Activated CD8-positive, alpha-beta memory T cell treated with anti-CD3 and anti-CD28 coated beads, Interleukin-2, amount 50 U/mL, for 48 hours (primary cell): Measurements from ENCODE around the gene CEP72.

Experiments
- DNase-seq: peaks from one replicate; pipeline ENCODE4 v3.0.0-alpha.2; 2020

Gene CEP72

DNA sequence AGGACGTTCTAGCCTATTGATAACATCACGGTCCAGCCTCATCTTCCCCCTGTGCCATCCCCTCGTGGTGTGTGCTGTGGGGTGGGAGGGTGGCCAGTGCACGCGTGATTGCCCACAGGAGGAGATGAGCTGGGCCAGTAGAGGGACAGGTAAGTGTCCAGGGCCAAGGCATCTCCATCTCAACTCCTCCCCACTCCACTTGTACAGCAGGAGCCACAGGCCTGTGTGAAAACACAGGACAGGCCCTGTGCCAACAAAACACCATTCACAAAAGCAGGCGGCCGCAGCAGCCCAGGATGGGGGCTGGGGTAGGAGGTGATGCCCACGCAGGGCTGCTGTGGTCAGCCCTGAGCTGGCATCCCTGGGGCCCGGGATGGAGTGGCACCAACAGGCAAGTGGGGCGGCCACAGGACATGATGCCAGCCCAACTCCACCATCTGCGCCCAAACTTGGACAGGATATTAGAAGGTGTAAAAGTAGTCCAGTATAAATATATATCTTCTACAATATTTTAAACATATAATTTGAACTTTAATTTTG, 48.4 kb downstream of the CEP72 start:
- no peak for DNase-seq

DNA sequence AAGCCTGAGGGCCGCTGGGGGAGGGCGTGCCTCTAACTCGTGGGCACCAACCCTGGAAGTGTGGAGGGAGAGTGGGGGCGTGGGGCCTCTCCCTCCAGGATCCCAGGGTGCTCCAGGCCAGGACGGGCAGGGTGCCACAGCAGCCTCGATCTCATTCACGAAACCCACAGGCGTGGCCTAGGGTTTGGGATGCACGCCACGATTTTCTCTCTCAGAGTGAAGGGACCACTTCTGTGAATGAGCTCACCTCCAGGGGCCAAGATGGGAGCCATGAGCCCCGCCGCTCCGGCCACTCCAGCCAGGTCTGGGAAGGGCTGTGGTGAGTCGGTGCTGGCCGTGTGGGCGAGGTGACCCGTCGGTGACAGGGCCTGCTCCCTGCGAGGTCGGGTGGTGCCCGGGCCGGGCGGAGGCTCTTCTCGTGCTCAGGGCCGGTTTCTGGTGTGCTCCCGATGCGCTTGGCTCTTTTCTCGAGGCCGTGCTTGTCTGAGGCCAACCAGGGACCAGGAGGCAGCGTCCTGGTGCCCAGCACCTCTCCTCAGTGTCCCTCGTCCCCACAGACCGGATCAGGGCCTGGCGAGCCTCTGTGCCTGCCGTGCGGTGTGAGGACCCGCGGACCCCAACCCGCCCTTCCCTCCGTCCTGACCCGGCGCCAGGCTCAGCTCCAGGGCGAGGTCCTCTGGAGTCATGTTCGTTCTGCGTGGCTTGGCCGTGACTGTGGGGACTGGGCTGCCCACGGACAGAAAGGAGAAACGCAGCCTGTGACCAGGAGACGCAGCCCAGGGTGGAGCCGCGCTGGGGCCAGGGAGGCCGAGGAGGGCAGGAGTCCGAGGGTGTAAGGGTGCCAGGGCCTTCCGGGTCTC, 50.0 kb downstream of the CEP72 start:
- DNase-seq = no peak

DNA sequence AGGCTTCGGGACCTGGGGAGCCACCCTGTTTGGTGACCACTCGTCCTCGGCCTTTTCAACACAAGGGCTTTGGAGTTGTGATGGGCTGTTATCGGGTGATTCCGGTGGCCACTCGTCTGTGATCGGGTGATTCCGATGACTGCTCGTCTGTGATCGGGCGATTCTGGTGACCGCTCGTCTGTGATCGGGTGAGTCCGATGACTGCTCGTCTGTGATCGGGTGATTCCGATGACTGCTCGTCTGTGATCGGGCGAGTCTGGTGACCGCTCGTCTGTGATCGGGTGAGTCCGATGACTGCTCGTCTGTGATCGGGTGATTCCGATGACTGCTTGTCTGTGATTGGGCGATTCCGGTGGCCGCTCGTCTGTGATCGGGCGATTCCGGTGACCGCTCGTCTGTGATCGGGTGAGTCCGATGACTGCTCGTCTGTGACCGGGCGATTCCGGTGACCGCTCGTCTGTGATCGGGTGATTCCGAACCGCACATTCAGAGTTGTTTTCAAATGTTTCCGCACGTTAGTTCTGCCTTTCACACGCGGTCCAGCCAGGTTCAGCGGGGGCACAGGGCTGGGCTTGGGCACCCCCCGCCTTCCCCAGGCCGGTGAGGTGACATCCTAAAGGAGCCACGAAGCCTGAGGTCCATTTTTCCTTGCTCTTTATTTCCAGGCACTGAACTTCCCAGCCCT, 50.8 kb downstream of the CEP72 start:
- DNase-seq = no peak

DNA sequence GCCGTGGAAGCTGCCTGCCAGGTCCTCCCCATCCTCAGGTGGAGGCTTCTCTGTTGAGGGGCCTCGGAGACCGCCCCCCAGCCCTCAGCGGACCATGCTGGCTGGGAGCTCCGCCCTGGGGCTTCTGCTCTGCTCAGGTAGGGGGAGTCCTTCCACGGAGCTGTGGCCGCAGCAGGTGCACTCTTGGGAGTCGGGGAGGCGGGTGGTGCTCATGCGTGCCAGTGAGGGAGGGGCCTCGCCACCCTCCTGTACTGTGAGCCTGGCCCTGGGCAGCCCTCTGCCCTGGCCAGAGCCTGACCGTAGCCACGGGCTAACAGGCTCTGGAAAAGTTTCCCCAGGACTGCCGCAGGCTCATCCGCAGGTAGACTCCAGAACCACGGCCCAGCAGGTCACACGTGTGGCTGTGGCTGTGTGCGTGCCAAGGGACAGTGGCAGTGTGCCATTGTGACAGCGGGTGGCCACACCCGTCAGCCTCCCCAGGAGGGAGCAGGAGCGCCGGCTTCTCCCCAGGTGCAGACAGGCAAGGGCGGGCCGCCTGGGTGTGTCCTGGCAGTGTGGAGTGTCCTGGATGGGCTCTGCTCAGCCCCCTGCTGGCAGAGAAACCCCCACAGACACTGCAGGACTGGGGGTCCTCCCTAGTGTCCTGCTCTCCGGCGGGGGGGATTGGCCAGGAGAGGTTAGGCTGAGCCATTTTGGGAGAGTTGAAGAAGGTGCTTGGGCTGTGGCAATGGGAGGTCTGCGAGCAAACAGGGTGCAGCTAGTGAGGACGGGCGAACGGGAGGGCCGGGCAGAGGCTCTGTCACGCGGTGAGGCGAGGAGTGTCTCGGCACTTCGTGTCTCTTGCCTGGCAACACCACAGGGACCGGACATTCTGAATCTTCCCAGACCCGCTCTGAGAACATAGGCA, 51.5 kb downstream of the CEP72 start:
- DNase-seq = no peak

DNA sequence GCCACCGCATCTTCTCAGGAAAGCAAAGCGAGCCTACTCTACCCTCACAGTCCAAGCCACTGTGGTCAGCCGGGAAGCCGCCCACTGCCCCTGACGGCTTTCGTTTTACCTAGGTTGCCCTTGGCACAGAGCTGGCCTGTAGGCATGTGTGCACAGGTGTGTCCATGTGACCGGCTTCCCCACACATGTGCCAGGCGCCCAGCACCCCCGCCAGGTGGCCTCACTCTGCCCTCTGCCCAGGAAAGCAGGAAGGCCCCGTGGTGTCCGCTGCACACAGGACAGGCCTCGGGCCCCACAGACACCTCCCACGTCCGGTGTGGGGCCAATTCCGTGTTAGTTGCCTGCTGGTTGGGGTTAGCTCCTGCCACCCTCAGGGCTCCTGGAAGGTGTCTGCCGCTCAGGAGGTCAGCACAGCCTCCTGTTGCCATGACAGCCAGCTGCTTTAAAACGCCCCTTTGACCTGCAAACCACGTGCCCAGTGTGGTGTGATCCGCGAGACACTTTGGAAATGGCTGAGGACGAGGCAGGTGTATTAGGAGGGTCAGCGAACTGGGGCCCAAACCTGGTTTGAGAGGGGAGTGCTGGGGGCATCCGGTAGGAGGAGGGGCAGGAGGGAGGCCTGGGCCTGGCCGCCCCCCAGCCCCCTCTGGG, 52.3 kb downstream of the CEP72 start:
- DNase-seq = no peak

DNA sequence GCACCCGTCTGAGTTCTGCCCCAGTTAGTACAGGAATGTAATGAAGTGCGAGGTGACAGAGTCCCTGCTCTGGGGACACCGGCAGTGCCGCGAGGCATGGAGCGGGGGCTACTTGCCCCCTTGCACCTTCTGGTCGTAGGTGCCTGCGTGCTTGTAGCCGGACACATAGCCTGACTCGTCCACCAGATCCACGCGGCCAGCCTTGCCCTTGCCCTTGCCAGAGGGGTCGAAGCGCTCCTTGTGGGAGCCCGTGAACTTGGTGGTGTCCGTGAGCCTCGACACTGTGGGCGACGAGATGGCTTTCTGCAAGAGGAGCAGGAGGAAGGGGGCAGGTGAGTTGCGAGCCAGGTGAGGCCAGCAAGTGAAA, 52.8 kb downstream of the CEP72 start:
- DNase-seq = no peak

DNA sequence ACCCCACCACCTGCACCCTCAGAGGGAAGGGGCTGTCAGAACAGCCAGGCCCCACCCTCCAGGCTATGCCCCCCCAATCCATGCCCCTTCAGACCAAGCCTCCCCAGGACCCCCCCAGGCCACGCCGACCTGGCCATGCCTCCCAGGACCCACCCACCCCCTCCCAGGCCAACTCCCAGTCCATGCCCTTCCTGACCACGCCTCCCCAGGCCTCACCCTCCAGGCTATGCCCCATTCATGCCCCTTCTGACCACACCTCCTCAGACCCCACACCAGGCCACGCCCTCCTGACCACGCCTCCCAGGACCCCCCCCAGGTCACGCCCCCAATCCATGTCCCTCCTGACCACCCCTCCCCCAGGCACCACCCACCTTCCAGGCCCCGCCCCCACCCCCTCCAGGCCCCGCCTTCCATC, 53.4 kb downstream of the CEP72 start:
- no peak for DNase-seq

DNA sequence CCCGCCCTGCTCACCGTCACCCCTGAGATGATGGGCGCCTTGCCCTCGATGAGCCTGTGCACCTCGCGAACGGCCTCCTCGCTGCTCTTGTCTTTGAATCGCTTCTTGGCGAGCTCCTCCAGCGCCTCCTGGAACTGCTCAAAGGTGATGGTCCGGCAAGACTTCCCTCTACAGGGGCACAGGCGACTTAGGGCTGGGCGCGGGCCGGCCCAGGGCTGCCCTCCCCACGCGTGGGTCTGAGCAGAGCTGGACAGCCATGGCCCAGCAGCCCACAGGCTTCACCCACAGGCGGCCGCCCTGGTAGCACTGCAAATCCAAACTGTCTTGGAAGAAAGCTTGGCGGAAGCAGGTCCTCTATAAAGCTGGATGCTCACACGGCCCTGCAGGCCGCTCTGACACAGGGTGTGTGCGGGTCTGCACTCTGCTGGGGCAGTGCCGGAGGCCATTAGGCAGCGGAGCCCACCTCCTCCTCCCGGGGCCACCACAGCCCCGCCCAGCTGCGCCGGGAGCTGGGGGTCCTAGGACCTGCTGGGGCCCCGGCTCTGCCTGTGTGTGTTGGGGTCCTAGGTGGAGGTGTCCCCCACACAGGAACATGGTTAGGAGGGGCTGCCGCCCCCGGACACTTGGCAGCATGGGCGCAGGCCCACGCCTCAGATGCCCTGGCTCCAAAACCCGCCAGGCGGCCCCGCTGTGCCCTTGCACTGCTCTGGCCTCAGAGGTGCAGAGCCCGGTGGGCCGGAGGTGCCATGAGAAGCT, 54.0 kb downstream of the CEP72 start:
- no peak for DNase-seq

DNA sequence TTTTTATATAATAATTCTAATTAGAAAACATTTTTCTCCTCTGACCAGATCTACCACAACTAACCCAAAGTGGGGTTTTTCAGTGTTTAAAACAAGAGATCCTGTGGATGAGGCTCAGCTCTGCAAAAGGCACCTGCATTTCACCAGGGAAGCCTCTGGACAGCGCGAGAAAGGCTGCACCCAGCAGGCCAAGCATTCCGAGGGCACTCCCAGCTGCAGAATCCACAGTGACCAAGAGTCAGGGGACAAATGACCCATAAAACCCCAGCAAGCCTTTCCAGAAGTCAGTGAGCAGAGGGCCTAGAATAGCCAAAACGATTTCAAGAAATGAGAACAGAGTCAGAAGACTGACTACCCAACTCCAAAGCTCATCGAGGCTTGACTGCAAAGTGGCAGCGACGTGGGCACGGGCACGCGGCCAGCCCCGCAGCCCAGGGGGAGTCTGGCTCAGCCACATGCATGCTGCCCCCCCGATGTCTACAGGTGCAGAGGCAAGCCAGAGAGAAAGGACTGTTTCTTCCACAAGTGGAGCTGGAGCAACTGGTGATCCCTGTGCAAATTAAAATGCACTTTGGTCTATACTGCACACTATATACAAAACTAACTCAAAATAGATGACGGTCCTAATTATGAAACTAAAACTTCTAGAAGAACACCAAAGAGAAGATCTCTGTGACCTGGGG, 54.8 kb downstream of the CEP72 start:
- no peak for DNase-seq

DNA sequence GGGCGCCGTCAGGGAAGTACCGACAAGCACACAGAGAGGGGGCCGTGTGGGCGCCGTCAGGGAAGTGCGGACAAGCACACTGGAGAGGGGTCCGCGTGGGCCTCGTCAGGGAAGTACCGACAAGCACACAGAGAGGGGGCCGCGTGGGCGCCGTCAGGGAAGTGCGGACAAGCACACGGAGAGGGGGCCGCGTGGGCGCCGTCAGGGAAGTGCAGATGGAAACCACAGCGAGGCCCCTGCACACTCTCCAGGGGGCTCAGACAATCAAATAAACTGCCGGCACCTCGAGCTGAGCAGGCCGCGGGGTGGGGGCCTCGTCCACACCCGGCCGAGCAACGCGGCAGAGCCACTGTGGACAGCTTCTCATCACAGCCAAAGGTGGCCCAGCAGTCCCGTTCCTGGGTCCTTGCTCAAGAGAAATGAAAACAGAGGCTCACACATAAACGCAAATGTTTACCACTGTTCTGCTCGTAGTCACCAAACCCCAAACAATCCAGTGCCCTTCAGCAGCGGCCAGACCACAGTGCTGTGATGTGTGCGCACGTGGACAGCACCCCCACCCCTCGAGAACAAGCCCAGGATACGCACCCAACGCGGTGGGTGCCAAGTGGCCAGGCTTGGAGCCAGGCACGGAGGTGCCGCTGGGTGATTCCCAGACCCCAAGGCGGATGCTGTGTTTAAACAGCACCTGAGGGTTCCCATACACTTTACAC, 56.3 kb downstream of the CEP72 start:
- no peak for DNase-seq

DNA sequence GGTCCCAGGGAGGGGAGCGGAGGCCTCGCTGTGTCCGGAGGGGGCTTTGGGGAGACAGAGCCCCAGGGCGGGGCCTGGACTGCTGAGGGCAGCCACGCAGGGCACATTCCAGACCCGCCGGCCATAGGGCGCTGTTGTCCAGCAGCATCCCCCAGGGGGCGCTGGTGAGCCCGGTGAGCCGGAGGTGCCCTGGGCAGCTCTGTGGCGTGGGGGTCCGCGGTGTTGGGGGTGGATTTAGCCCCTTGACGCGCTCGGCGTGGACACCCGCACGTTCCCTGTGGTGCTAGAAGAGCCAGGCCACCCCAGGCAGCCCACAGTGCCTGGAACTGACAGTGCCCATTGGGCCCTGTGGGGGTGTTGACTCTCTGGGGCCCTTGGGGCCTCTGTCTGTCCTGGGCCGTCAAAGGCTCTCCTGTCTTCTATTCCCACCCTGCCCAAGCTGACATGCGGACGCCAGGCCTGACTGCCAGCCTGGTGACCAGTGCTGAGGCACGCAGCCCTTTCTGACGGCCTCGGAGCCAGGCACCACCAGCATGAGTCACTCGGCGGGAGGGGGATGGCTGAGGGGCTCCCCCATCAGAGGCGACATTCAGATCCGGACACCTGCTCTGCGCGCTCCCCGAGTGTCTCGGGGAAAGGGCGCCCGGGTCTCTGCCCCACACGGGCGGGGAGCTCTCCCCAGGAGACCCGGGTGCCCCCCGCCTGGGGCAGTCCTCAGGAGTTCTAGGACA, 57.1 kb downstream of the CEP72 start:
- peak; percentile 82 for DNase-seq

DNA sequence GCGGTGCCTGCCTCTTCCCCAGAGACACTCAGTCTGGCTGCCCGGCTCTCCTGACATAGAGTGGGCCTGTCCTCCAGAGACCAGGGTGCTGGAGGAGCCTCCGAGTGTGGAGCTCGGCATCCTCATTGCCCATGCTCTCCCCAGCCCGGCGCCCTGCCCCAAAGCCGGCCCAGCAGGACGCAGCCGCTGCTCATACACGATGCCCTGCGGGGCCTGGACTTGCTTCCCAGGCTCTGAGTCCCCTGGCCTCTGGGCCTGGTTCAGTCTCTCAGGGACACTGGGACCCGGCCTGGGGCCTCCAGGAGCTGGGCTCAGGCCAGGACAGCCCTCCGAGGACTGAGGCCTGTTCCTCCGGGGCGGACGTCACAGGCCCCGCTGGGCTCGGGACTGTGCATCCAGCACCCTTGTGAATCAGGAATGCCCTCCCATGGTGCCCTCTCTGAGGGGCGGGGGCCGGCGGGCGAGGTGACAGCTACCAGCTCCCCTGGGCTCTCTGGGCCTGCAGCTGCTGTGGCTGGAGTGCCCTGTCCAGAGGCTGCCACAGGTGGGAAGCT, 57.8 kb downstream of the CEP72 start:
- DNase-seq = no peak

DNA sequence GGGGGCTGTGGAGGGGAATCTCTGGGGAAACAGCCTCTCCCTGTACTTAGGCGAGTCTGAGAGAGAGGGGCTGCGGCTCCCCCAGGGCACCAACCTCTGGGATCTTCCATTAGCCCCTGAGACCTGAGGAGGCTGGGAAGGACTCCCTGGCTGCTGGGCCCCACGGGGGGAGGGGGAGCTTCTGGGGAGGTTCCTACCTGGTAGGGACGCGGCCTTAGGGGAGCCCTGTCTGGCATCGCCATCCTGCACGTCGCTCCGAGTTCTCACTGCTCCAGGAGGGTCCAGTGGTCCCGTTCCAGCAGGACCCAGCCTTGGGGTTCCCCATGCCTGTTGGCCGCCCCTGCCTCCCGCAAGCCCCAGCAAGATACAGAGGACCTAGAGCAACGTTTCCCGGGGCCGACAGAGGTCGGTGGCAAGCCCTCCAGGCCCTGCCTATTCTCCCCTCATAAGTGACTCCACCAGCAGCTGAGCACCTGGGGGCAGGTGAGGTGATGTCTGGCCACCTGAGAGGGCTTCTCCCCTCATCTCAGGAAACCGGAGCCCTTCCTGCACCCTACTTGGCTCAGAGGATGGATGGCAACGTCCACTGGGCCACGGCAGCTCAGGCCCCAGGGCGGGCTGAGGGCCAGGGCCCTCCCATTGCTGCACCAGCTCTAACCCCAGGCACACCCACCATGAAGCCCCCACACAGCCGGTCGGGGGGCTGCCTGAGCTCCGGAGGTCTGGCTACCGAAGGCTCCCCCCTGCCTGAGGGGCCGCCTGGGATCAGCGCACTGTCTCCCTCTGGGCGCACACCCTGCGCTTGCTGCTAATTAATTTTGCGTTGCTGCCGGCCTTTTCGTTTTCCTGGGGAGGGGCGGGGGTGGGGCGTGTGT, 58.5 kb downstream of the CEP72 start:
- DNase-seq = no peak

DNA sequence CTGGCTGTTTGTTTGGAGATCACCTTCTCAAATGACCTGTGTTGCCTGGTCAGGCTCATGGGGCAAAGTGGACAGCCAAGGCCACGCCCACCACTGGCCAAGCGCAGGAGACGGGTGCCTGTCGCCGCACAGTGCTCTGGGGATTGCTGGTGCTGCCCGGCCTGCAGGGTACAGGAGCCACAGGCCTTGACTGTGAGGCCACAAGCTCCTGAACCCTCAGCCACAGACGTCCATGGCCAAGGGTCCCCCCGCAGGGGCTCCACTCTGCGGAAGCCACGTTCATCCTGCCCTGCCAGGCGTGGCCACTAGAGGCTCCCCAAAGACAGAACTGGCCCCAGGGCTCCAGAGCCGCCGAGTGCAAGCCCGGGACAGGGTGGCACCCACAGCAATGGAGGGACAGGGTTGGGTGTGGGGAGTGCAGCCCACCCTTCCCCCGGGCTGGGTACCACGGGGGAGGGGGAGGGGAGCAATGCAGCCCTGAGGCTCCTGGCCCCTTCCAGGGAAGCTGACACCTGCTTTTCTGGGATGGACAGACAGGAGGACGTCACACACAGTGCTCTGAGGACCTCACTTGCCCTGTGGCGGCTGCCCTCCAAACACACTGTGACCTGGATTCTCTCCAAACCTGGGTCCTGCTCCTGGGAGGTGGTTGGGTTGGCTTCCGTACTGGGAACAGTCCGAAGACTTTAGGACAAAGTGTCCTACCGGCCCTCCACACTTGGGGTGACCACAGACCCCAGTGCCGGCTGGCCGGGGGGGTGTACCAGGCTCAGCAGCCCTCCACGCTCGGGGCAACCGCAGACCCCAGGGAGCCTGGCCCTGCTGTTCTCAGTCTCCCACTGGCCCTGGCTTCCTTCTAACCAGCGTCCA, 59.6 kb downstream of the CEP72 start:
- peak; percentile 83 for DNase-seq

DNA sequence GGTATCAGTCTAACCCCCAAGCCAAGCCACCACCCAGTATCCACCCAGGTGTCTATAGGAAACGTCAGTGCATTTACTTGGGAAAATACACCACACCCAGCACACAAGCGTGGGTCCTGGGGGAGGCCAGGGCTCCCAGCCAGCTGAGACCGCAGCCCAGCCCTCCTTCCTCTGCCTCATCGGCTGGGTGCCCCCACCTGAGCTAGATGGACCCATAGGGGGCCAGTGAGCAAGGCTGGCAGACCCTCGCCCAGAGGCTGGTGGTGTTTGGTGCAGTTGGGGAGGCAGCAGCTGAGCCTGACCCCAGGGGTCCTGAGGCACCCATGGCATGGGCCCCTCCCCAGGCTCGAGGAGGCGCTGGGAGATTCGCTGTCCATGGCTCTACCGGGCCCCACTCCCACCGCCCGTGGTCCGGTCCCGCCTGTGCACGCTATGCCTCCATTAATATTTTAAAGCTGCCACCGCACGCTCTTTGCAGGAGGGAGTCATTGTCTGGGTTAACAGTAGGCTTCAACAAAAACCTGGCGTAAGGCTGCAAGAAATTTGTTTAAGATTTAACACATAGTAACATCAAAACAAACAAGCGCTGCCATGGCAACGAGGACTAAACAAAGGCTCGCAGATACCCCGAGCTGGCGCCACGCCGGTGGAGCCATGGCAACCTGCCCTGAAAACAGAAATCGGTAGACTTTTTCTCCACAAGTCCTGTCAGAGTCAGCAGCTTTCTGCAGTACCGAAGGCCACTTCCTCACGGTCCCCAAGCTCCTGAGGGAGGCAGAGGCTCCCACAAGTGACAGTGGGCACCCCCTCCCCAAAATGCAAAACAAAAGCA, 60.4 kb downstream of the CEP72 start:
- DNase-seq = peak; percentile 73

DNA sequence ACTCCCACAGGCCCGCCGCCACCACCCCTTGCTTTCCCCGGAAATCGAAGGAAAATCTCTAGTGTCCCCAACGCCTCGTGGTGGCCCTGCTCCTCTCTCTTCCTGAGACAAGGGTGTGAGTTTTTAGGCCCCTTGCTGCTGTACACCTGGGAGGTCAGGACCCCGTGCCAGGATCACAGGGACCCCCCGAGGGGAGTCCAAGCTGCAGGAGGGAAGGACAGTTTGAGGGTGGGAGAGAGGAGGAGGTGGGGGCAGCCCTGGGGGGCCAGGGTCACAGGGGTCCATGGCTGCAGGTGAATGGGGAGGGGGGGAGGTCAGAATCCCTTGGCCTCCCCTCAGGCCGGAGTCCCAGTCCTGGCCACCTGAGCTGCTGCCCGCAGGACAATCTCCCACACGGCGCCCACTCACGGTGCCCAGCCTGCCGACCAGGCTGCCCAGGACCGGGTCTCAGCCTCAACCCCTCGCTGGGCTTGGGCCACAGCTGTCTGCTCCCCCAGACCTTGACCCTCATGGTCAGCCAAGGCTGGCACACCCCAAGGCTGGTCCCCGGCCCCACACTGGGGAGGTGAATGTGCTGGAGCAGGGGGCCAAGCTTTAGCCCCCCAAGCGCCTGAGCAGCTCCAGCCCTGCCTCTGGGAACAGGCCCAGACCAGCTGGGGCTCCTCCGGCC, 61.2 kb downstream of the CEP72 start:
- no peak for DNase-seq
